ENCODE measurements around the gene LNX1. TPM values are rescaled to one million over a fixed set of nuclear protein-coding genes. Genes with fewer than 3 reads are reported as not detected.

LNX1 gene
- polyA plus RNA-seq, 1 experiment, result 2.6 TPM

- no peak overlapping the region for H3K4me3 ChIP-seq (ENCODE audit: low read depth, low read length)
- ChIA-PET POLR2A (no interaction called here), CTCF (interaction anchor here (0.6 kb wide), 1 partner anchor 547 kb away, joined by 4 read pairs; no protein-coding TSS in a partner anchor)
- H3K9me3 ChIP-seq (ENCODE audit: control insufficient read depth, insufficient read depth, low read length), result no peaks in the 10 kb centered on the region
- H3K27me3 ChIP-seq (ENCODE audit: control insufficient read depth, insufficient read depth, low read length), result no peaks in the 10 kb centered on the region
- no peak for DNase-seq (ENCODE audit: low read depth, low spot score)
- no peak overlapping the region for H3K27ac ChIP-seq (ENCODE audit: low read depth, low read length)
- TF ChIP-seq, protein P1, sequence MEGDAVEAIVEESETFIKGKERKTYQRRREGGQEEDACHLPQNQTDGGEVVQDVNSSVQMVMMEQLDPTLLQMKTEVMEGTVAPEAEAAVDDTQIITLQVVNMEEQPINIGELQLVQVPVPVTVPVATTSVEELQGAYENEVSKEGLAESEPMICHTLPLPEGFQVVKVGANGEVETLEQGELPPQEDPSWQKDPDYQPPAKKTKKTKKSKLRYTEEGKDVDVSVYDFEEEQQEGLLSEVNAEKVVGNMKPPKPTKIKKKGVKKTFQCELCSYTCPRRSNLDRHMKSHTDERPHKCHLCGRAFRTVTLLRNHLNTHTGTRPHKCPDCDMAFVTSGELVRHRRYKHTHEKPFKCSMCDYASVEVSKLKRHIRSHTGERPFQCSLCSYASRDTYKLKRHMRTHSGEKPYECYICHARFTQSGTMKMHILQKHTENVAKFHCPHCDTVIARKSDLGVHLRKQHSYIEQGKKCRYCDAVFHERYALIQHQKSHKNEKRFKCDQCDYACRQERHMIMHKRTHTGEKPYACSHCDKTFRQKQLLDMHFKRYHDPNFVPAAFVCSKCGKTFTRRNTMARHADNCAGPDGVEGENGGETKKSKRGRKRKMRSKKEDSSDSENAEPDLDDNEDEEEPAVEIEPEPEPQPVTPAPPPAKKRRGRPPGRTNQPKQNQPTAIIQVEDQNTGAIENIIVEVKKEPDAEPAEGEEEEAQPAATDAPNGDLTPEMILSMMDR (IDR thresholded peaks at IDR 0.05; ENCODE audit: low read depth, low read length), result no peak
These were observed 32.2 kb downstream of the LNX1 start for GRCh38 chr4:53559021-53559620.

DNA sequence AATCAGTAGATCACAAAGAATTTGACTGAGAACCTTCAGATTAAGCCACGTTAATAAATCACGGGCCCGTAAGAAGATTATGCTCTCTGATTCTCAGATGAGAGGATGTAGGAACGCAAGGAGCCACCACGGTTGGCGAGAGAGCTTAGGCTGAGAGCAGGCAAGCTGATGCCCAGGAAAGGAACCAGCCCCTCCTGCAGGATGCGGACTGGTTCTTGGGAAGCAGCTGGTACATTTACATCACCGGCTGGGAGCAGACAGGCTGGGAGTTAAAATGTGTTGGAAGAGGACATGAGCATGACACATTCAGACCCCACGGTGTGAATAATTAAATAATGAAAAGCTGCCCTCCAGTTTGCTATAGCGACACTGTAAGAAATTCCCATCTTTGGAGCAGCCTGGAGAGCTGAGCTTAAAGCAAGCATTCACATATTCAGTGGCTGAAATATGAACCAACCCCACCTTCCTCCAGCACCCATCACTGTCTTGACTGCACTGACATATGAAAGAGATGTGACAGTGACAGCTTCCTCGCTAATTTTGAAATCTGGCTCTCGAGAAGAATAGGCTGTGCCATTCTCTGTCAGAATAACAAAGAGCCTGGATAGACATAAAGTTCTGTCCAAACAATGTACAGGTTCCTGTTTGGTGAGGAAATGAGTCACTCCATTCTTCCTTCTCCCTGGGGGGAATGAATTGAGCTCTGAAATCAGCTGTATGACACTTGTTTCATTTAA, 33.1 kb downstream of the LNX1 start:
- H3K27ac ChIP-seq (ENCODE audit: low read depth, low read length), result no peak overlapping the region
- POLR2A ChIA-PET, result no interaction called here
- no peaks in the 10 kb centered on the region for H3K27me3 ChIP-seq (ENCODE audit: control insufficient read depth, insufficient read depth, low read length)
- no peak for DNase-seq (ENCODE audit: low read depth, low spot score)
- H3K4me3 ChIP-seq (ENCODE audit: low read depth, low read length), result no peak overlapping the region
- no peaks in the 10 kb centered on the region for H3K9me3 ChIP-seq (ENCODE audit: control insufficient read depth, insufficient read depth, low read length)
- CTCF ChIA-PET, result interaction anchor here (1.0 kb wide), 1 partner anchor 148 kb away, joined by 3 read pairs; no protein-coding TSS in a partner anchor
- TF ChIP-seq, protein P1 (IDR thresholded peaks at IDR 0.05; ENCODE audit: low read depth, low read length), result no peak

GRCh38 chr4:53557669-53558064, 33.6 kb downstream of the LNX1 start:
- H3K9me3 ChIP-seq (ENCODE audit: control insufficient read depth, insufficient read depth, low read length), result no peaks in the 10 kb centered on the region
- DNase-seq (ENCODE audit: low read depth, low spot score), result no peak
- POLR2A ChIA-PET, result no interaction called here
- H3K27ac ChIP-seq (ENCODE audit: low read depth, low read length), result no peak overlapping the region
- H3K4me3 ChIP-seq (ENCODE audit: low read depth, low read length), result no peak overlapping the region
- no peaks in the 10 kb centered on the region for H3K27me3 ChIP-seq (ENCODE audit: control insufficient read depth, insufficient read depth, low read length)
- CTCF ChIA-PET, result interaction anchor here (1.0 kb wide), 1 partner anchor 149 kb away, joined by 3 read pairs; no protein-coding TSS in a partner anchor
- TF ChIP-seq, protein P1 (IDR thresholded peaks at IDR 0.05; ENCODE audit: low read depth, low read length), result no peak

DNA sequence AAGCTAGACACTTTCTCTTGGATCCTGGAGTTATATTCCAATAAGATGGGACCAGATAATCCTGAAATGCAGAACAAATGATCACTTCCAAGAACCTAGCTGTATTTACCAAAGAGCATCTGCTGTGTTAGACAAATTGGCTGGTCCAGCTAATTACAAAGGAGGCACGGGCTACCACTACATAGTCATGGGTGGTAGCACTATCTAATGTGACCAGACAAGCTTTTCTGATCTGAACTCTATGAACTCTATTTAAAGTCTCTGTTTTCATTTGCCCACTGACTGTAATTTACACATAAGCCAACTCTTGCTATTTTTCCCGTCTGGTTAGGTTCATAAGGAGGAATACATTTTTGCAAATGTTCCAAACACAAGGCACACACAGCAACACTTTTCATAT, 34.6 kb downstream of the LNX1 start:
- Histone ChIP-seq H3K27ac (ENCODE audit: low read depth, low read length) (no peak overlapping the region), H3K9me3 (ENCODE audit: control insufficient read depth, insufficient read depth, low read length) (no peaks in the 10 kb centered on the region), H3K4me3 (ENCODE audit: low read depth, low read length) (no peak overlapping the region), H3K27me3 (ENCODE audit: control insufficient read depth, insufficient read depth, low read length) (no peaks in the 10 kb centered on the region)
- DNase-seq (ENCODE audit: low read depth, low spot score), result no peak
- ChIA-PET POLR2A (no interaction called here), CTCF (no interaction called here)
- TF ChIP-seq, protein P1 (IDR thresholded peaks at IDR 0.05; ENCODE audit: low read depth, low read length), result no peak
